Measurements from ENCODE around the gene SH2D7.

SH2D7 gene

GRCh38 chr15:78104566-78105475 is 12.5 kb downstream of the SH2D7 start:
- no peak for DNase-seq (ENCODE audit: low spot score)

GRCh38 chr15:78105476-78106241 is 13.3 kb downstream of the SH2D7 start:
- no peak for DNase-seq (ENCODE audit: low spot score)

GRCh38 chr15:78107471-78107870 is 15.1 kb downstream of the SH2D7 start:
- DNase-seq (ENCODE audit: low spot score): no peak

GRCh38 chr15:78108300-78109084 is 16.1 kb downstream of the SH2D7 start:
- DNase-seq (ENCODE audit: low spot score): peak; percentile 78

- DNase-seq (ENCODE audit: low spot score): no peak
These were observed 16.8 kb downstream of the SH2D7 start for GRCh38 chr15:78109156-78109555.

- DNase-seq (ENCODE audit: low spot score): no peak
These were observed 17.7 kb downstream of the SH2D7 start for GRCh38 chr15:78110096-78110495.

- no peak for DNase-seq (ENCODE audit: low spot score)
These were observed 18.6 kb downstream of the SH2D7 start for GRCh38 chr15:78110916-78111475.

- no peak for DNase-seq (ENCODE audit: low spot score)
These were observed 19.4 kb downstream of the SH2D7 start for GRCh38 chr15:78111788-78112187.

GRCh38 chr15:78112551-78112950 is 20.2 kb downstream of the SH2D7 start:
- DNase-seq (ENCODE audit: low spot score): no peak

- no peak for DNase-seq (ENCODE audit: low spot score)
These were observed 28.2 kb downstream of the SH2D7 start for GRCh38 chr15:78120523-78120922.

GRCh38 chr15:78125267-78125666 is 32.9 kb downstream of the SH2D7 start:
- no peak for DNase-seq (ENCODE audit: low spot score)

GRCh38 chr15:78127882-78128281 is 35.5 kb downstream of the SH2D7 start:
- no peak for DNase-seq (ENCODE audit: low spot score)

- DNase-seq (ENCODE audit: low spot score): no peak
These were observed 36.9 kb downstream of the SH2D7 start for GRCh38 chr15:78129077-78129750.

- no peak for DNase-seq (ENCODE audit: low spot score)
These were observed 37.5 kb downstream of the SH2D7 start for GRCh38 chr15:78129751-78130287.

- DNase-seq (ENCODE audit: low spot score): no peak
These were observed 38.3 kb downstream of the SH2D7 start for GRCh38 chr15:78130466-78131294.

GRCh38 chr15:78131295-78132061 is 39.1 kb downstream of the SH2D7 start, which contains the start of gene CIB2:
CIB2 (minus strand) TSS chr15:78131445; CDS start chr15:78131215, 230 bp downstream.
- DNase-seq (ENCODE audit: low spot score): peak; percentile 84

GRCh38 chr15:78133801-78134200 is 41.4 kb downstream of the SH2D7 start:
- no peak for DNase-seq (ENCODE audit: low spot score)

GRCh38 chr15:78139578-78139977 is 47.2 kb downstream of the SH2D7 start:
- DNase-seq (ENCODE audit: low spot score): no peak

GRCh38 chr15:78140292-78140691 is 47.9 kb downstream of the SH2D7 start:
- DNase-seq (ENCODE audit: low spot score): no peak
